GM10248 (cell line): Measurements from ENCODE around the gene C17orf58.
"Not testable (repeated sequence)": the region's sequence is repeated elsewhere in the genome, so short reads cannot be mapped to it uniquely, and the experiment has no call there.

ENCODE experiments used
- CTCF ChIA-PET: fragments of 300-600 bp; sonication (Branson Sonifier 250); formaldehyde crosslinking; extraction: SDS; loops from one replicate; lab custom pipeline; 2021; ENCODE audit warnings: antibody characterized with exemption; lab: Yijun Ruan, JAX
- POLR2A ChIA-PET: fragments of 350-650 bp; sonication (Branson Sonifier 250); formaldehyde crosslinking; extraction: SDS; loops from one replicate; lab custom pipeline; 2020; ENCODE audit warnings: antibody characterized with exemption; lab: Yijun Ruan, JAX
- DNase-seq: peaks from one replicate; pipeline ENCODE4 v3.0.0; 2012; ENCODE audit errors: extremely low spot score
- CTCF ChIP-seq: IDR thresholded peaks from 2 replicates; pipeline ENCODE4 v1.5.1; 2012; ENCODE audit warnings: mild to moderate bottlenecking, low read depth; ENCODE audit errors: extremely low read depth, missing control alignments, control extremely low read depth

The C17orf58 gene

GRCh38 chr17:67980456-67980855 lies 15.8 kb downstream of the C17orf58 start:
- ChIA-PET CTCF (no interaction called here), POLR2A (no interaction called here)
- DNase-seq: no peak

GRCh38 chr17:67976306-67976705 lies 20.0 kb downstream of the C17orf58 start:
- not testable (repeated sequence) for DNase-seq
- CTCF ChIA-PET: interaction anchor here (1.5 kb wide), 1 partner anchor 12 kb away, joined by 5 read pairs; no protein-coding TSS in a partner anchor
- POLR2A ChIA-PET: interaction anchor here (0.6 kb wide), 1 partner anchor 202 kb away, joined by 3 read pairs; no protein-coding TSS in a partner anchor

More at GRCh38 chr17:67980456-67980855, 15.8 kb downstream of the C17orf58 start:
- no peak for TF ChIP-seq CTCF

GRCh38 chr17:67974598-67975066 lies 21.6 kb downstream of the C17orf58 start:
- ChIA-PET POLR2A (interaction anchor here (0.6 kb wide), 1 partner anchor 12 kb away, joined by 3 read pairs; no protein-coding TSS in a partner anchor), CTCF (interaction anchor here (0.6 to 1.0 kb wide), 4 partner anchors 9 to 26 kb away, joined by 3 read pairs; no protein-coding TSS in a partner anchor)
- DNase-seq: no peak
- no peak for TF ChIP-seq CTCF

- POLR2A ChIA-PET: interaction anchor here (0.6 kb wide), 1 partner anchor 12 kb away, joined by 3 read pairs; no protein-coding TSS in a partner anchor
- CTCF ChIA-PET: interaction anchor here (1.0 kb wide), 2 partner anchors 19 to 26 kb away, joined by 3 read pairs; no protein-coding TSS in a partner anchor
- no peak for TF ChIP-seq CTCF
- DNase-seq: no peak
Measured at GRCh38 chr17:67974185-67974584, 22.1 kb downstream of the C17orf58 start.

GRCh38 chr17:67970783-67971182 lies 25.5 kb downstream of the C17orf58 start:
- CTCF ChIA-PET: interaction anchor here (0.6 kb wide), 1 partner anchor 72 kb away, joined by 3 read pairs; no protein-coding TSS in a partner anchor
- no peak for TF ChIP-seq CTCF
- POLR2A ChIA-PET: no interaction called here
- no peak for DNase-seq

- DNase-seq: peak; percentile 38
- CTCF ChIA-PET: interaction anchor here (0.6 to 1.7 kb wide), 11 partner anchors 11 to 499 kb away, joined by 3 to 6 read pairs (median 3); no protein-coding TSS in a partner anchor
- peak; percentile 70 for TF ChIP-seq CTCF
- POLR2A ChIA-PET: not testable (repeated sequence)
Measured at GRCh38 chr17:67963145-67963572, 33.1 kb downstream of the C17orf58 start.

- DNase-seq, POLR2A ChIA-PET: not testable (repeated sequence)
- CTCF ChIA-PET: interaction anchor here (1.0 kb wide), 1 partner anchor 19 kb away, joined by 3 read pairs; no protein-coding TSS in a partner anchor
Measured at GRCh38 chr17:67962156-67962555, 34.1 kb downstream of the C17orf58 start.

- CTCF ChIA-PET: interaction anchor here (0.9 to 2.5 kb wide), 4 partner anchors 12 to 160 kb away, joined by 3 to 13 read pairs (median 8); no protein-coding TSS in a partner anchor
Measured at GRCh38 chr17:67960276-67960675, 36.0 kb downstream of the C17orf58 start.

More at GRCh38 chr17:67960276-67960675, 36.0 kb downstream of the C17orf58 start:
- DNase-seq, POLR2A ChIA-PET: not testable (repeated sequence)
